Stomach (tissue), 9 donors: ENCODE results near the gene SOS1. TPM values are rescaled to one million over a fixed set of nuclear protein-coding genes. Genes with fewer than 3 reads are reported as not detected.

ENCODE experiments used
- DNase-seq, 2 donors: peaks; one replicate each; pipeline versions ENCODE4 v3.0.0 to v3.0.0-alpha.2; 2013 to 2019
- H3K27ac ChIP-seq, 5 donors: fragments of 200-600 bp in 4 of 5; sonication (generic) in 4 of 5; one replicate each; pipeline ENCODE4 v1.5.1; 2013 to 2019; ENCODE audit warnings: mild to moderate bottlenecking in 1 of 5, moderate library complexity in 1 of 5
- H3K27me3 ChIP-seq, 3 donors: fragments of 200-600 bp; sonication (generic); one replicate each; pipeline ENCODE4 v1.5.1; 2017 to 2019; ENCODE audit warnings: mixed run types in 1 of 3
- H3K36me3 ChIP-seq, 4 donors: fragments of 200-600 bp; sonication (generic); 1 replicate in 3 of 4; 2 replicates in 1 of 4; pipeline ENCODE4 v1.5.1; 2016 to 2019
- H3K4me1 ChIP-seq, 4 donors: fragments of 200-600 bp; sonication (generic); one replicate each; pipeline ENCODE4 v1.5.1; 2016 to 2019
- H3K4me3 ChIP-seq, 4 donors: fragments of 200-600 bp; sonication (generic) in 3 of 4; one replicate each; pipeline ENCODE4 v1.5.1; 2016 to 2019; ENCODE audit warnings: mild to moderate bottlenecking in 1 of 4
- H3K9me3 ChIP-seq, 4 donors: fragments of 200-600 bp; sonication (generic); one replicate each; pipeline ENCODE4 v1.5.1; 2016 to 2019
- CTCF ChIP-seq, 7 experiments: fragments of 450-650 bp in 4 of 7; fragments of 200-600 bp in 3 of 7; sonication (generic) in 3 of 7; IDR thresholded peaks; one replicate each; pipeline ENCODE4 v1.5.1; 2016 to 2019; ENCODE audit warnings: antibody characterized with exemption in 7 of 7, control low read depth in 2 of 7, mild to moderate bottlenecking in 1 of 7
- EP300 ChIP-seq: sonication (generic); formaldehyde crosslinking; IDR thresholded peaks from one replicate; pipeline ENCODE4 v1.6.1; 2017; ENCODE audit warnings: antibody characterized with exemption
- POLR2A ChIP-seq, 4 donors: fragments of 450-650 bp; IDR thresholded peaks; one replicate each; pipeline ENCODE4 v1.6.1; 2016; ENCODE audit warnings: antibody characterized with exemption in 4 of 4, control low read depth in 2 of 4, mild to moderate bottlenecking in 1 of 4, moderate library complexity in 1 of 4
- POLR2AphosphoS5 ChIP-seq, 3 donors: sonication (generic); formaldehyde crosslinking; IDR thresholded peaks; one replicate each; pipeline ENCODE4 v1.6.1; 2016; ENCODE audit warnings: antibody characterized with exemption in 3 of 3
- WGBS, 5 donors: extraction: QIAGEN DNeasy Blood & Tissue Kit in 3 of 5; methylation state at CpG; one replicate each; pipeline versions ENCODE4 v1.1.5 to v1.1.7; 2013 to 2018; 5-methylcytosine and 5-hydroxymethylcytosine counted together
- intact Hi-C: fragments of 100-400 bp; cut with DNase I; formaldehyde crosslinking; loops from one replicate; pipeline ENCODE4 v1.15.1; 2023; ENCODE audit warnings: low total_unique reads
- polyA plus RNA-seq, 3 donors: library from polyadenylated mRNA; stranded (reverse); fragments of 200-250 nt; gene quantifications; one replicate each; pipeline ENCODE4 v1.2.3, GENCODE V29; 2013
- total RNA-seq, 5 donors: library from RNA; depleted of rRNA; stranded (reverse); fragments of >200 nt; gene quantifications; one replicate each; pipeline versions ENCODE4 v1.1.0 to v1.2.3, GENCODE V29; 2014 to 2016
- donor health status: healthy with polysubstance abuse.
- donor health status: Bipolar disorder and iron deficiency.
- donor health status: healthy.

The SOS1 gene
- total and polyA plus RNA-seq, 8 donors: 4.5 to 46.4 (median 19.2) TPM

GRCh38 chr2:39123436-39123999 is 2.7 kb upstream of the SOS1 start:
- Histone ChIP-seq H3K27ac (peak overlapping the region; percentile 95 to 98 (median 97)), H3K4me1 (peaks cover 25 to 61% (median 43%) of the 10 kb centered on the region in 4 donors), H3K27me3 (no peaks in the 10 kb centered on the region), H3K36me3 (no peaks in the 10 kb centered on the region), H3K4me3 (peak overlapping the region; percentile 59 to 75 (median 70)), H3K9me3 (no peaks in the 10 kb centered on the region)
- intact Hi-C loops: loop anchor here (10.0 kb wide), 1 partner anchor 101 kb away; no protein-coding TSS in a partner anchor
- DNase-seq: no peak
- TF ChIP-seq POLR2AphosphoS5 (IDR thresholded peaks at IDR 0.05) (no peak), POLR2A (IDR thresholded peaks at IDR 0.05) (no peak), CTCF (IDR thresholded peaks at IDR 0.05) (no peak), EP300 (no peak)
- 53 to 64% (median 58%) methylated on average over 25 of the region's 25 CpGs for WGBS, 5 donors

GRCh38 chr2:39121523-39122063 is 742 bp upstream of the SOS1 start:
- H3K36me3 ChIP-seq: no peaks in the 10 kb centered on the region
- WGBS, 5 donors: 8 to 12% (median 9%) methylated on average over 7 of the region's 7 CpGs
- H3K9me3 ChIP-seq: no peaks in the 10 kb centered on the region
- H3K4me3 ChIP-seq: peak overlapping the region; percentile 83 to 97 (median 86)
- intact Hi-C loops: loop anchor here (10.0 kb wide), 1 partner anchor 103 kb away; no protein-coding TSS in a partner anchor
- DNase-seq: peak in 1 of 2 donors; percentile 52
- H3K27me3 ChIP-seq: no peaks in the 10 kb centered on the region
- H3K27ac ChIP-seq: peak overlapping the region; percentile 95 to 98 (median 97)
- no peak for TF ChIP-seq POLR2AphosphoS5 (IDR thresholded peaks at IDR 0.05)
- TF ChIP-seq CTCF (IDR thresholded peaks at IDR 0.05): no peak
- TF ChIP-seq EP300: no peak
- TF ChIP-seq POLR2A (IDR thresholded peaks at IDR 0.05): no peak
- peaks cover 40 to 69% (median 55%) of the 10 kb centered on the region in 4 donors for H3K4me1 ChIP-seq

GRCh38 chr2:39120521-39120770 is 405 bp downstream of the SOS1 start:
- Histone ChIP-seq H3K4me3 (peak overlapping the region; percentile 83 to 97 (median 86)), H3K27ac (peak overlapping the region; percentile 95 to 98 (median 97)), H3K36me3 (peaks cover 0 to 4% (median 0%) of the 10 kb centered on the region in 4 donors), H3K4me1 (peaks cover 40 to 75% (median 53%) of the 10 kb centered on the region in 4 donors), H3K27me3 (no peaks in the 10 kb centered on the region), H3K9me3 (no peaks in the 10 kb centered on the region)
- 0 to 3% (median 0%) methylated on average over 7 to 37 of the region's 37 CpGs for WGBS, 5 donors
- TF ChIP-seq POLR2AphosphoS5 (IDR thresholded peaks at IDR 0.05) (no peak), EP300 (no peak), CTCF (IDR thresholded peaks at IDR 0.05) (no peak), POLR2A (IDR thresholded peaks at IDR 0.05) (no peak)
- DNase-seq: no peak
- intact Hi-C loops: loop anchor here (10.0 kb wide), 1 partner anchor 104 kb away; no protein-coding TSS in a partner anchor

GRCh38 chr2:39119732-39120520 is 925 bp downstream of the SOS1 start:
- DNase-seq: peak; percentile 70 to 88
- intact Hi-C loops: loop anchor here (10.0 kb wide), 1 partner anchor 105 kb away; no protein-coding TSS in a partner anchor
- H3K27me3 ChIP-seq: no peaks in the 10 kb centered on the region
- peak overlapping the region; percentile 95 to 98 (median 97) for H3K27ac ChIP-seq
- TF ChIP-seq CTCF (IDR thresholded peaks at IDR 0.05) (peak in 2 of 7 experiments; percentile 12 to 42), POLR2AphosphoS5 (IDR thresholded peaks at IDR 0.05) (no peak)
- peaks cover 0 to 4% (median 0%) of the 10 kb centered on the region in 4 donors for H3K36me3 ChIP-seq
- peaks cover 40 to 75% (median 49%) of the 10 kb centered on the region in 4 donors for H3K4me1 ChIP-seq
- H3K9me3 ChIP-seq: no peaks in the 10 kb centered on the region
- H3K4me3 ChIP-seq: peak overlapping the region; percentile 83 to 97 (median 86)
- WGBS, 5 donors: 0 to 2% (median 1%) methylated on average over 17 to 63 of the region's 63 CpGs
